ENCODE results near the gene PCNA.

PCNA gene

GRCh38 chr20:5156675-5157448 is 37.1 kb upstream of the PCNA start:
- in situ Hi-C loops (cut with MboI; ENCODE audit: low sequenced_read_pairs, unreplicated experiment): no loop called here
- TF ChIP-seq, protein P1, sequence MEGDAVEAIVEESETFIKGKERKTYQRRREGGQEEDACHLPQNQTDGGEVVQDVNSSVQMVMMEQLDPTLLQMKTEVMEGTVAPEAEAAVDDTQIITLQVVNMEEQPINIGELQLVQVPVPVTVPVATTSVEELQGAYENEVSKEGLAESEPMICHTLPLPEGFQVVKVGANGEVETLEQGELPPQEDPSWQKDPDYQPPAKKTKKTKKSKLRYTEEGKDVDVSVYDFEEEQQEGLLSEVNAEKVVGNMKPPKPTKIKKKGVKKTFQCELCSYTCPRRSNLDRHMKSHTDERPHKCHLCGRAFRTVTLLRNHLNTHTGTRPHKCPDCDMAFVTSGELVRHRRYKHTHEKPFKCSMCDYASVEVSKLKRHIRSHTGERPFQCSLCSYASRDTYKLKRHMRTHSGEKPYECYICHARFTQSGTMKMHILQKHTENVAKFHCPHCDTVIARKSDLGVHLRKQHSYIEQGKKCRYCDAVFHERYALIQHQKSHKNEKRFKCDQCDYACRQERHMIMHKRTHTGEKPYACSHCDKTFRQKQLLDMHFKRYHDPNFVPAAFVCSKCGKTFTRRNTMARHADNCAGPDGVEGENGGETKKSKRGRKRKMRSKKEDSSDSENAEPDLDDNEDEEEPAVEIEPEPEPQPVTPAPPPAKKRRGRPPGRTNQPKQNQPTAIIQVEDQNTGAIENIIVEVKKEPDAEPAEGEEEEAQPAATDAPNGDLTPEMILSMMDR (IDR thresholded peaks at IDR 0.05; ENCODE audit: borderline replicate concordance, control extremely low read depth, extremely low read depth, insufficient read depth, missing control alignments): no peak
- no peak for DNase-seq (ENCODE audit: low spot score)

DNA sequence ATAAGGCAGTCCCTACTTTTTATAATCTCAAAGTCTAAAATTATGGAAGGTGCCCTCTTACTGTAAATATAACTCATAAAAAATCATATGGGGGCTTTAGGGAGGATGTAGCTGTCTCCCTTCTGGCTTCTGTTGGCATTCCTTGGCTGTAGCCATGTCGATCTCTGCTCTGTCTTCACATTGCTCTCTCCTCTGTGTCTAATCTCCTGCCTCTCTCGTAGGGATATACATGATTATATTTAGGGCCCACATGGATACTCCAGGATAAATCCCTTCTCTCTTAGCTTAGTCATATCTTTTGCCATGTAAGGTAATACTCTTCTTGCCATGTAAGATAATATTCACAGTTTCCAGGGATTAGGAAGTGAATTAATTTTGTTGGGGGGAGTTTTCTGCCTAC is 35.6 kb upstream of the PCNA start:
- in situ Hi-C loops (cut with MboI; ENCODE audit: low sequenced_read_pairs, unreplicated experiment): no loop called here
- TF ChIP-seq, protein P1 (IDR thresholded peaks at IDR 0.05; ENCODE audit: borderline replicate concordance, control extremely low read depth, extremely low read depth, insufficient read depth, missing control alignments): no peak
- DNase-seq (ENCODE audit: low spot score): no peak

DNA sequence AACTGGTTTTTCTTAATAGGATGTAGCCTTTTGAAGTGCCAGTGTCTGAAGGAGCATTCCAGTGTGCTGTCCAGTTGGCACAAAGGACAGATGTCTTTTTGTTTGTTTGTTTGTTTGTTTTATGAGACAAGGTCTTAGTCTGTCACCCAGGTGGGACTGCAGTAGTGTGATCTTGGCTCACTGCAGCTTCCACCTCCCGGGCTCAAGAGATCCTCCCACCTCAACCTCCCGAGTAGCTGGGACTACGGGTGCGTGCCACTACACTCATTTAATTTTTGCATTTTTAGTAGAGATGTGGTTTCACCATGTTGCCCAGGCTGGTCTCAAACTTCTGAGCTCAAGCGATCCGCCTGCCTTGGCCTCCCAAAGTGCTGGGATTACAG is 34.8 kb upstream of the PCNA start:
- no peak for DNase-seq (ENCODE audit: low spot score)
- TF ChIP-seq, protein P1 (IDR thresholded peaks at IDR 0.05; ENCODE audit: borderline replicate concordance, control extremely low read depth, extremely low read depth, insufficient read depth, missing control alignments): no peak
- in situ Hi-C loops (cut with MboI; ENCODE audit: low sequenced_read_pairs, unreplicated experiment): no loop called here

GRCh38 chr20:5153612-5154542 is 34.1 kb upstream of the PCNA start:
- TF ChIP-seq, protein P1 (IDR thresholded peaks at IDR 0.05; ENCODE audit: borderline replicate concordance, control extremely low read depth, extremely low read depth, insufficient read depth, missing control alignments): no peak
- no peak for DNase-seq (ENCODE audit: low spot score)
- in situ Hi-C loops (cut with MboI; ENCODE audit: low sequenced_read_pairs, unreplicated experiment): no loop called here

DNA sequence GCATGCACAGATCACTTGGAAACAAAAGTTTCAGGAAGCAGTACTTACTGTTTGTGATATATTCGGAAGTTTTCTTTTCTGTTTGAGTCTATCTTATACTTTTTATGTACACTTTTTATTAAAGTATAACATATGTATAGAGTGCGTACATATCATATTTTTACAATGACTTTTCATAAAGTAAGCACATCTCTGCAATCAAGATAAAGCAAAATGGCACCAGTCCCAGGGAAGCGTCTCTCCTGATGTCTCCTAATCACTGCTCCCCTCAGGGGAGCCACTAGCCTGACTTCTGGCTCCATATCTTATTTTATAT is 33.4 kb upstream of the PCNA start:
- in situ Hi-C loops (cut with MboI; ENCODE audit: low sequenced_read_pairs, unreplicated experiment): no loop called here

More for the DNA sequence above, 33.4 kb upstream of the PCNA start:
- TF ChIP-seq, protein P1 (IDR thresholded peaks at IDR 0.05; ENCODE audit: borderline replicate concordance, control extremely low read depth, extremely low read depth, insufficient read depth, missing control alignments): no peak
- DNase-seq (ENCODE audit: low spot score): no peak
